NAMALWA (cell line): ENCODE data around the gene PLEKHN1.

Experiments used
- DNase-seq: peaks from one replicate; pipeline ENCODE4 v3.0.0-alpha.2; 2015; ENCODE audit warnings: low spot score

The PLEKHN1 gene

DNA sequence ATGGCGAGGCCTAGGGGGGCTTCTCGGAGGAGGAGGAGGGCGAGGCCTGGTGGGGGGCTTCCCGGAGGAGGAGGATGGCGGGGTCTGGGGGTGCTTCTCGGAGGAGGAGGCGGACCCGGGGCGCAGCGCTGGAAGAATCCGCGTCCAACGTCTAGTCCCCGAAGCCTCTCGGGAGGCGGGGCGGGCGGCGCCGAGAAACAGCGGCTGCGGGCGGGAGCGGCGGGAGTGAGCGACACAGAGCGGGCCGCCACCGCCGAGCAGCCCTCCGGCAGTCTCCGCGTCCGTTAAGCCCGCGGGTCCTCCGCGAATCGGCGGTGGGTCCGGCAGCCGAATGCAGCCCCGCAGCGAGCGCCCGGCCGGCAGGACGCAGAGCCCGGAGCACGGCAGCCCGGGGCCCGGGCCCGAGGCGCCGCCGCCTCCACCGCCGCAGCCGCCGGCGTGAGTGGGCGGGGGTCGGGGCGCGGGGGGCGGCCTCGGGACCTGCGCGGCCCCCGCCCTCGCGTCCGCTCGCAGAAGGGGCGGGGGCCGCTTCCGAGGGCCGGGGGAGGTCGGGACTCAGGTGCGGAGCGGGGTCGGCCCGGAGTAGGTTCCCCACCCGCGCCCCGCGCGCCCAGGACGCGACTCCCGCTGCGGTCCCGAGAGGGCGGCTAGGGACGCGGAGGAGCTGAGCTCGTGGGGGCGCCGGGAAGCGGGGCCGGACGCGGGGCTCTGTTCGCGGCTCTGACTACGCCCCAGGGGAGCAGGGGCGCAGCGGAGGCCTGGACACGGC lies 5.7 kb upstream of the PLEKHN1 start, which contains the start of gene KLHL17:
Gene KLHL17, plus strand, starts transcription at position 222 of the 769 bp plus-strand sequence. Its CDS starts 110 bp downstream, at position 332.
- DNase-seq: peak; percentile 85

DNA sequence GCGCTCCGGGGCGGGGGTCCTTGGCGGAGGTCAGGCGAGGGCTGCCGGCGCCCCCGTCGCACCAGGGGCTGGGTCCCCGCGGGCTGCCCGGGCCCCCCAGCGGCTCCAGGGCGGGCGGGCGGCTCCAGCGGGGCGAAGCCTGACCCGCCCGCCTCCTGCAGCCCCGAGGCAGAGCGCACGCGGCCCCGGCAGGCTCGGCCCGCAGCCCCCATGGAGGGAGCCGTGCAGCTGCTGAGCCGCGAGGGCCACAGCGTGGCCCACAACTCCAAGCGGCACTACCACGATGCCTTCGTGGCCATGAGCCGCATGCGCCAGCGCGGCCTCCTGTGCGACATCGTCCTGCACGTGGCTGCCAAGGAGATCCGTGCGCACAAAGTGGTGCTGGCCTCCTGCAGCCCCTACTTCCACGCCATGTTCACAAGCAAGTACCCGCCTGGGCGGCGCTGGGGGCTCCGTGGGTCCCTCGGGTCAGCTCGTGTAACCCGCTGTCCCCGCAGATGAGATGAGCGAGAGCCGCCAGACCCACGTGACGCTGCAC lies 5.1 kb upstream of the PLEKHN1 start:
- no peak for DNase-seq

DNA sequence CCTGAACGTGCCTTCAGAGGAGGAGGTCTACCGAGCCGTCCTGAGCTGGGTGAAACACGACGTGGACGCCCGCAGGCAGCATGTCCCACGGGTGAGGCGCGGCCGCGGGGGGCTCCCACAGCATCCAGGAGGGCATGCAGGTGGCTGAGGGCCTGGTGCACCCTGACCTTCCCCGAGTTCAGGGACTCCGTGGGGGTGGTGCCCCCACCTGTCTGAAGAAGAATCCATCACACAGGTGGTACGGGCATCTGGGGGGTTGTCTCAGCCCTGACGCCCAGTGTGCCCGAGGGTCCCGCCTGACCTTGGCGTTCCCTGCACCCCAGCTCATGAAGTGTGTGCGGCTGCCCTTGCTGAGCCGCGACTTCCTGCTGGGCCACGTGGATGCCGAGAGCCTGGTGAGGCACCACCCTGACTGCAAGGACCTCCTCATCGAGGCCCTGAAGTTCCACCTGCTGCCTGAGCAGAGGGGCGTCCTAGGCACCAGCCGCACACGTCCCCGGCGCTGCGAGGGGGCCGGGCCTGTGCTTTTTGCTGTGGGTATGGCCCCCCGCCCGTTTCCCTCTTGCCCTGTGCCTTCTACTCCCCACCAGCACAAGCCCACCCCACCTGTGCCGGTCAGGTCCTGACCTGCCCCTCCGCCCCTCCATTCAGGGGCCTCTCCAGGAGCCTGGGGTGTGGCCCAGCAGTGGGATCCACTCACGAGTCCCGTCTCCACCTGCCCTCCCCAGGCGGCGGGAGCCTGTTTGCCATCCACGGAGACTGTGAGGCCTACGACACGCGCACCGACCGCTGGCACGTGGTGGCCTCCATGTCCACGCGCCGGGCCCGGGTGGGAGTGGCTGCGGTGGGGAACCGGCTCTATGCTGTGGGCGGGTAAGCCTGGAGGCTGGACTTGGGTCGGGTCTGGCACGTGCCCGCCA lies 3.6 kb upstream of the PLEKHN1 start:
- no peak for DNase-seq

DNA sequence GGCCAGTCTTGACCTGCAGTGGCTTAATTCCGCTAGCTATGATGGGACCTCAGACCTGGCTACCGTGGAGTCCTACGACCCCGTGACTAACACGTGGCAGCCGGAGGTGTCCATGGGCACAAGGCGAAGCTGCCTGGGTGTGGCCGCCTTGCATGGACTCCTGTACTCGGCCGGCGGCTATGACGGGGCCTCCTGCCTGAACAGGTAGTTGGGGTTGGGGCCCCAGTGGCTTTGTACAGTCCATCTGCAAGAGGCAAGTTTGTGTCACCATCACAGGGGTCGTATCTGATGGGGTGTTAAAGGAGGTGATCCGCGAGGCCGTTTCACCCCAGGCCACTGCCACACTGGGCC lies 3.0 kb upstream of the PLEKHN1 start:
- DNase-seq: no peak

DNA sequence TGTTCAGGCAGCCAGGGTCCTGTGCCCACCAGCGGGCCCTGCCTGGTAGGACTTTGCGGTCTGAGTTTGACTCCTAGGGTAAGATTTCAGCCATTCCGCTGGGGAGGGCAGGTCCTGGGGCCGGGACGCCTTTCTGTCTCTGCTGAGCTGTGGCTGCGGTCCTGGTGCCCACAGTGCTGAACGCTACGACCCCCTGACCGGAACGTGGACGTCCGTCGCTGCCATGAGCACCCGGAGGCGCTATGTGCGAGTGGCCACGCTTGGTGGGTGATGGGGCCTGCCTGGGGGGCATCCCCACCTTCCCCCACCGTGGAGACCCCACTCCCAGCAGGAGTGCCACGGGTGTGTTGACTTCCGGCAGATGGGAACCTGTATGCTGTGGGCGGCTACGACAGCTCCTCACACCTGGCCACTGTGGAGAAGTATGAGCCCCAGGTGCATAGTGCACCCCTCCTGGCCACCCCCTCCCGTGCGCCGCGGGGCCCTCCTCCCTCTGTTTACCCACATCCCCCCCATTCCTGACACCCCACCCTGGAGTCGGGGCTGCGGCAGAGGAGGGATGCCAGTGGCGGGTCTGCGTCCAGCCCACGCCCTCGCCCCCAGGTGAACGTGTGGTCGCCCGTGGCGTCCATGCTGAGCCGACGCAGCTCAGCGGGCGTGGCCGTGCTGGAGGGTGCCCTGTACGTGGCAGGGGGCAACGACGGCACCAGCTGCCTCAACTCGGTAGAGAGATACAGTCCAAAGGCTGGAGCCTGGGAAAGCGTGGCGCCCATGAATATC lies 2.3 kb upstream of the PLEKHN1 start:
- no peak for DNase-seq

DNA sequence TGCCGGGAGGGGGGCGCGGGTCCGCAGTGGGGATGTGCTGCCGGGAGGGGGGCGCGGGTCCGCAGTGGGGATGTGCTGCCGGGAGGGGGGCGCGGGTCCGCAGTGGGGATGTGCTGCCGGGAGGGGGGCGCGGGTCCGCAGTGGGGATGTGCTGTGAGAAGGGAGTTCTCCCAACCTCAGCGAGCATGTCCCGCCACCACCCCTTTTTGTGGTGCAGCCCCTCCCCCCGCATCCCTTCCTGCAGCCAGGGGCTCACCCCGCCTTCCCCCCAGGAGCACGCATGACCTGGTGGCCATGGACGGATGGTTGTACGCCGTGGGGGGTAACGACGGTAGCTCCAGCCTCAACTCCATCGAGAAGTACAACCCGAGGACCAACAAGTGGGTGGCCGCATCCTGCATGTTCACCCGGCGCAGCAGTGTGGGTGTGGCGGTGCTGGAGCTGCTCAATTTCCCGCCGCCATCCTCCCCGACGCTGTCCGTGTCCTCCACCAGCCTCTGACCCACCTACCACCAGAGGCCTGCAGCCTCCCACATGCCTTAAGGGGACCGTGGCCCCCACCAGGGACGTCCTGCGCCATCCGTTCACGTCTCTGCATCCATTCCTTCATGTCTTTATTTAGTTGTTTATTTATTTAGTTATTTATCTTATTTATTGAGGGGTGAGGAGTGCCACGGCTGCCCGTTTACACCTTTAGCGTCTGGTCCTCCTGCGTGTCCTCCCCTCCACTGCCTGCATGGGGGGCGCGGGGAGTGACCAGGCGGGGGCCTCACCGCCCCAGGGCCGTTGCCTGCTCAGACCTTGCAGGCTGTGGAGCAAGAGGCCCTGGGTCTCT lies 1.4 kb upstream of the PLEKHN1 start:
- DNase-seq: no peak

DNA sequence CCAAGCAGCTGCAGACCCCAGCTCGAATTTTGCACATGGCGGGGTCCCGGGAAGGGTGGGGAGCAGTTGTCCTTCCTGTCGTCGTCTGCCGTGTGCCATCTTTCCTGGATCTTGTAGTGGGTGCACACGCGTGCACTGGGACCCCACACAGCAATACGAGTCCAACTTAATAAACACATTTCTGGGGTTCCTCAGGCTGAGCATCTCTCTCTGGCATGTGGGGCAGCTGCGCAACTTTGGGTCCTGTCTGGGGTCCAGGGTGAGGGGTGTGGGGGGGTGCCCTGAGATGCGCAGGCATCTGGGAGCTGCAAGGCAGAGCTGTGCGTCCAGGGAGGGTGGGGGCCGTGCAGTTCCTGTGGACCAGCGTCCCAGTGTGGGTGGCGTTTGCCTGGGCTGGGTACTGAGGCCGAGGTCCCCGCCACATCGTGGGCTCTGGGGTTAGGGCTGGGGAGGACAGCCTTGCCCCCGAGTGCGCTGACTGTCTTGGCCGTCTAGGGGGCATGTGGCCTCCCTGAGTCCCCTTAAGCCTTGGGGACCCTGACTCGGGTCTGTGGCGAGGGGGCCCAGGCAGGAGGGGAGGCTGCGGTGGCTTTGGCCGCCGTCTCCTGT lies 652 bp upstream of the PLEKHN1 start:
- DNase-seq: no peak

DNA sequence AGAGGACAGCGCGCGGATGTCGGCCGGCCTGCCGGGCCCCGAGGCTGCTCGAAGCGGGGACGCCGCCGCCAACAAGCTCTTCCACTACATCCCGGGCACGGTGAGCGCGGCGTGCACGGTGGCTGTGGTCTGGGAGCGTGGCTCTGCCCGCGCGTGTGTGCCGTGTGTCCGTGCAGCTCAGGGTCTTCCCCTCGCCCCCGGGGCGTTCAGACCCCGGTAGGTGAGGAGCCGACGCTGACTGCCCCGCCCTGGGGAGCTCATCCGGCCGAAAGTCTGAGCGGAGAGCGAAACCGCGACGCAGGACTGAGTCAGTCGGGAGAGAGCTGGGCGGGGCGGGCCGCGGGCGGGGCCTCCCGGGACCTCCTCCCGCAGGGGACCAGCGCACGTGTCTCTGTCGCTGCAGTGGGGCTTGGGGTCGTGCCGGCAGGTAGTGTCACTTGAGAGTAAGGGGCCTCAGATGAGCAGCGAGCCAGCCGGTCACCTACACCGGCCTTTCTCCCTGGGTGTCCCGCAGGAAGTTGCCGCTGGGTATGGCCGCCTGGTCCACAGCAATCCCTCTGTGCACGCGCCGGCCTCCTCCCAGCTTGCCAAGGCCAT lies 520 bp downstream of the PLEKHN1 start:
- DNase-seq: peak; percentile 41

DNA sequence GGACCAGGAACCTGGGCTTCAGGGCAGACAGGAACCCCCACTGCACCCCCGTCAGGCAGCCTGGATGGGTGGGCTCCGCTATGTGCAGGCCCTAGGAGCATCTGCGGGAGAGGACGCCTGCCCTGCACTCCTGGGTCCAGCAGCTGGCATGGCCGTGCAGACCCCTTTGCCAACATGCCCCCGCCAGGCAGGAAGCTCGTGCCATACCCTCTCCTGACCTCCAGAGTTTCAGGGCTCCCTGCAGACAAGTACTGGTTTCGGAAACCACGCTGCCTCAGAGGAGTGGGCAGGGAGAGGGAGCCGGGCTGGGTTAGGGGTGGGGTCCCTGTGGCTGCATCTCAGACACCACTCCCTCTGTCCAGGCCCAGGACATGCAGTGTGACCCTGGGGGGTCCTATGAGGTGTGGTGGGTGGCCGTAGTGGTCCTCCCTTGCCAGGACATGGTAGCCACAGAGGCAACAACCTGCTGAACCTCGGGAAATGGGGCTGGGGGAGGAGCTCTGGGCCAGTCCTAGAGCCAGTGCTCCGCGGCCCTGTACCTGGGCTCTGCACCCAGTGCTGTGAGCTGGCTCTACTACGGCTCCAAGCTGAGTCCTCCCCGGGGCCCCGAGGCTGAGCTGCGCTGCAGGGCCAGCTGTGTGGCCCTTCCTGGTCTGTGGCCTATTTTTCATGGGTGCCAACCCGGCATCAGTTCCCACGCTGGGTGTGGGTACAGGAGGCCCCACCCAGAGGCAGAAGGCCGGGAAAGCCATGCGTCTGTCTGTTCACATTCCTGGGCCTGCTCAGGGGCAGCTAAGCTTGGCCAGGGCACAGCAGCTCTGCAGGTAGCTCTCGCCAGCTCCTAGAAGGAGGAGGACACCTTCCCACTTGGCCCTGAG lies 1.4 kb downstream of the PLEKHN1 start:
- no peak for DNase-seq

DNA sequence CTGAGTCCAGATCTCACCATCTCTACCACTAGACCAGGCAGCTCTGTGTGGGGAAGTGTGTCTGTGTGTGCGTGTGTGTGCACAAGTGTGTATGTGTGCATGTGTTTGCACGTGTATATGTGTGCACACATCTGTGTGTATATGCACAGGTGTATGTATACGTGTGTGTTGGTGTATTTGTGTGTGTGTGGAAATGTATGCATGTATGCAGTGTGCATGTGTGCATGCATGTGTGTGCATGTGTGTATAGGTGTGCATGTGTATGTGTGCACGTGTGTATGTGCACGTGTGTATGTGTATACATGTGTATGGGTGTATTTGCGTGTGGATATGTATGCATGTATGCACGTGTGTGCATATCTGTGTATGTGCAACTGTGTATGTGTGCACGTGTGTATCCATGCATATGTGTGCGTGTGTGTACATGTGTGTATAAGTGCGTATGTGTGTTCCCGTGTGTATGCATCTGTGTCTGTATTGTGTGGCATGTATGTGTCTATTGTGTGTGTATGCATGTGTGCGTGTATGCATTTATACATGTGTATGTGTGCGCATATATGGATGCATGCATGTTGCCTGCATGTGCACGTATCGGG lies 3.1 kb downstream of the PLEKHN1 start:
- DNase-seq: no peak

DNA sequence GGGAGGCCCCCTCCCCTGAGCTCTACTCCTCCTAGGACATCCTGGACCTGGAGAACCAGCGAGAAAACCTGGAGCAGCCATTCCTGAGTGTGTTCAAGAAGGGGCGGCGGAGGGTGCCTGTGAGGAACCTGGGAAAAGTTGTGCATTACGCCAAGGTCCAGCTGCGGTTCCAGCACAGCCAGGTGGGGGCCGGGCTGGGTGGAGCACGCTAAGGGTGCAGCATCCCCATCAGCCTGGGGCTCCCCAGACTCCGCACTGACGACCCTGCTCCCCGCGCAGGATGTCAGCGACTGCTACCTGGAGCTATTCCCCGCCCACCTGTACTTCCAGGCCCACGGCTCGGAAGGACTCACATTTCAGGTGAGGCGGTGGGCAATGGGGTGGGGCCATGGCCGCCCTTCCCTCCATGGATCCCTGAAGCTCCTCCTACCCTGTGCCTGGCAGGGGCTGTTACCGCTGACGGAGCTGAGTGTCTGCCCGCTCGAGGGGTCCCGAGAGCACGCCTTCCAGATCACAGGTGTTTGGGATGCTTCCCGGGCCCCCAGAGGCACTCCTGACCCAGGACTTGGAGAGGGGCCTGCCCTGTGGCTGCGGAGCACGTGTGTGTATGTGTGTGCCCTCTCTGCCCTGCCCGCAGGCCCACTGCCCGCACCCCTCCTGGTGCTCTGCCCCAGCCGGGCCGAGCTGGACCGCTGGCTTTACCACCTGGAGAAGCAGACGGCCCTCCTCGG lies 4.1 kb downstream of the PLEKHN1 start:
- DNase-seq: no peak

DNA sequence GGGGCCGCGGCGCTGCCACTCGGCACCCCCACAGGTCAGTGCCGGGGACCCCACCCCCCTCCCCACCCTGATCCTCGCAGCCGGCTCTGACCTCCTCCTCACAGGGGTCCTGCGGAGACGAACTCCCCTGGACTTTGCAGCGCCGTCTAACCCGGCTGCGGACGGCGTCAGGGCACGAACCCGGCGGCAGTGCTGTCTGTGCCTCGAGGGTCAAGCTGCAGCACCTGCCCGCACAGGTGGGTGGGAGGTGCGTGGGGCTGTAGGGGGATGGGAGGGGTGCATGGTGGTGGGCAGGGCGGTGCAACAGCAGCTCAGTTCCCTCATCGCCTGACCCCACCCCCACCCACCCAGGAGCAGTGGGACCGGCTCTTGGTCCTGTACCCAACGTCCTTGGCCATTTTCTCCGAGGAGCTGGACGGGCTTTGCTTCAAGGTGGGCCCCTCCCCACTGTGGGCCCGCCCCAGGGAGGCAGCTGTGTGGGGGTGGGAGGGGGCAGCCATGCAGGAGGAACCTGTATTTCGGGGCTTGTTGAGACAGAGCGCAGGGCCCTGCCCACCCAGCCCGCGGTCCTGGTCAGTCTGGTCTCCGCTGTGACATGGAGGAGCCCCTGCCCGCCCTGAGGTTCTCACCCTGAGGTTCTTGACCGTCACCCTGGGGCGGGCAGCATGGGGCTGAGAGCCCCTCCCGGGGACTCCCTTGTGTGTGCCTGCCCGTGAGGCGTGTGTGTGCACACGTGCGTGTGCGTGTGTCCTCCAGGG lies 4.9 kb downstream of the PLEKHN1 start:
- no peak for DNase-seq

DNA sequence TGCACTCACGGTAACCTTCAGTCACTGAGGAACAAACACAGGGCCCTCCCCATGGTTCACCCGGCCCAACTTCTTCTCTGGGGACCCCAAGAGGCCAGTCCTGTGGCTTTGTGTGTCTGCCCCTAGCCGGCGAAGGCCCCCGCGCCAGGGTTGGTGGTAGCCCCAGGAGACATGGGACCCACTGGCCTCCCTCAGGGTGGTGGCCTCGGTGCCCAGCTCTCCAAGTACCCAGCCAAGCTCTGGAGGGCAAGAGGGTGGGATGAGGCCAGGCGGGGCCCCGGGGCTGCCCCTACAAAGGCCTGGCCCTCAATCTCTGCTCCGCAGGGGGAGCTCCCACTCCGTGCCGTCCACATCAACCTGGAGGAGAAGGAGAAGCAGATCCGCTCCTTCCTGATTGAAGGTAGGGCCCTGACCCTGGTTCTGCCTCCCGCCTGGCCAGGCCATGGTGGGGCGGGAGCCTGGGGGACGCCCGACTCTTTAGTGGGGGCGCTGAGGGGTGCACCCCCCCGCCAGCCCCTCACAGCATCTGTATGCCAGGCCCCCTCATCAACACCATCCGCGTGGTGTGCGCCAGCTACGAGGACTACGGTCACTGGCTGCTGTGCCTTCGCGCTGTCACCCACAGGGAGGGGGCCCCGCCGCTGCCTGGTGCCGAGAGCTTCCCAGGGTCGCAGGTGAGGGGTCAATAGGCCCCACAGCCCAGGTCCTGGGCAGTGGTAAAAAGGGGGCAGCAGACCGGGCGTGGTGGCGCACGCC lies 5.6 kb downstream of the PLEKHN1 start:
- DNase-seq: no peak

DNA sequence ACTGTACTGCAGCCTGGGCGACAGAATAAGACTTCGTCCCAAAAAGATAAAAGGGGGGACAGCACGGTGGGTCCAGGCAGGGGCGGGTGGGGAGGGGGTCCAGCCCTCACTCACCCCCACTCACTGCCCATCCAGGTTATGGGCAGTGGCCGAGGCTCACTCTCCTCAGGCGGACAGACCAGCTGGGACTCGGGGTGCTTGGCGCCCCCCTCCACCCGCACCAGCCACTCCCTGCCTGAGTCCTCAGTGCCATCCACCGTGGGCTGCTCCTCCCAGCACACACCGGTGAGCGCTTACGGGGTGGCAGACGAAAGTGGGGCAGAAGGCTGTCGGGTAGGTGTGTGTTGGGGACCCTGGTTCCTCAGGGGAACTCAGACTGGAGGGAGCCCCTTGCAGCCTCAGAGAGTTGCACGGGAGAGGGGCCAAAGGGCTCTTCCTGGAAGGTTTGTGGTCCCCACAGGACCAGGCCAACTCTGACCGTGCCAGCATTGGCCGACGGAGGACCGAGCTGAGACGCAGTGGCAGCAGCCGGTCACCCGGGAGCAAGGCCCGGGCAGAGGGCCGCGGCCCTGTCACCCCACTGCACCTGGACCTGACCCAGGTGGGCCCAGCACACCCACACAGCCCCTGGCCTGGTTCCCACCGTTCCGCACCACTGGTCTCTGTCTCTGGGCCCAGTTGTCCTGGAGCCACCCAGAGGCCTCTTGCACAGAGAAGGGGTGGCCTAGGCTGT lies 6.6 kb downstream of the PLEKHN1 start:
- DNase-seq: no peak

DNA sequence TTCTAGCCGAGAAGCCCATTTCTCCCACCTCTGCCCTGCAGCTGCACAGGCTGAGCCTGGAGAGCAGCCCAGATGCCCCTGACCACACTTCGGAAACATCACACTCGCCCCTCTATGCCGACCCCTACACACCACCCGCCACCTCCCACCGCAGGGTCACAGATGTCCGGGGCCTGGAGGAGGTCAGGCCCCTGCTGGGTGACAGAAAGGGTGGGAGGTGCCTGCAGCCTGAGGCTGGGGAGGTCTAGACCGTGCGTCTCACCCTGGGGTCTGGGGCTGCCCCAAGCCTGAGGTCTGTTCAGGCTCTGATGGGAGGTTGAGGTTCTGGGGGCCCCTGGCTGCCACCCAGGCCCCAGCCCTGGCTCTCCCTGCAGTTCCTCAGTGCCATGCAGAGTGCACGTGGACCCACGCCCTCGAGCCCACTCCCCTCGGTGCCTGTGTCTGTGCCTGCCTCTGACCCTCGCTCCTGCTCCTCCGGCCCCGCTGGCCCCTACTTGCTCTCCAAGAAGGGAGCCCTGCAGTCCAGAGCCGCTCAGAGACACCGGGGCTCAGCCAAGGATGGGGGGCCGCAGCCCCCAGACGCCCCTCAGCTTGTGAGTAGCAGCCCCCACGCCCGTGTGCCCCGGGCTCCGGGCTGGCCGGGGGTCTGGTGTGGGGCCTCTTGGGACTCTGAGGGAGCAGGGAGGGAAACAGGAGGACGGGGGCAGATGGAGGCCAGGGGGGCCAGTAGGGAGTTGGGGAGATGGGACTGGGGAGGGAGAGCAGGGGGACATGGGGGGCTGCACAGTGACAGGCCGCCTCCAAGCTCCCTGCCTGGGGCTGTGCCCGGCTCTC lies 7.4 kb downstream of the PLEKHN1 start:
- no peak for DNase-seq
